CD14-positive monocyte (primary cell): Measurements from ENCODE around the gene SLC35F2. TPM values are rescaled to one million over a fixed set of nuclear protein-coding genes. Genes with fewer than 3 reads are reported as not detected.

Experiments
- DNase-seq, 3 donors: peaks; one replicate each; pipeline ENCODE4 v3.0.0-alpha.2; 2011 to 2022
- H2AFZ ChIP-seq: 2 replicates; pipeline ENCODE4 v1.6.0; 2012; ENCODE audit warnings: mild to moderate bottlenecking, low read depth, low read length, inconsistent platforms; ENCODE audit not compliant: insufficient read depth, poor library complexity, severe bottlenecking
- H3K27ac ChIP-seq, 2 donors: 1 replicate in 1 of 2; 2 replicates in 1 of 2; pipeline ENCODE4 v1.5.1; 2012 to 2013; ENCODE audit warnings: low read length in 2 of 2, control low read depth in 1 of 2, inconsistent platforms in 1 of 2, low read depth in 1 of 2, mild to moderate bottlenecking in 1 of 2
- H3K27me3 ChIP-seq, 2 donors: one replicate each; pipeline versions ENCODE4 v1.6.0 to v1.6.1; 2011 to 2013; ENCODE audit warnings: low read length in 2 of 2; ENCODE audit not compliant: control insufficient read depth in 2 of 2, insufficient read depth in 2 of 2
- H3K36me3 ChIP-seq, 2 donors: replicated peaks in 1 of 2; 1 replicate in 1 of 2; 2 replicates in 1 of 2; pipeline versions ENCODE4 v1.5.1 to v1.6.1; 2012 to 2013; ENCODE audit warnings: low read length in 2 of 2, control low read depth in 1 of 2, inconsistent platforms in 1 of 2, mild to moderate bottlenecking in 1 of 2; ENCODE audit not compliant: insufficient read depth in 2 of 2, control insufficient read depth in 1 of 2
- H3K4me1 ChIP-seq, 2 donors: 1 replicate in 1 of 2; 2 replicates in 1 of 2; pipeline versions ENCODE4 v1.5.1 to v1.6.1; 2012 to 2013; ENCODE audit warnings: low read length in 2 of 2, control low read depth in 1 of 2, inconsistent platforms in 1 of 2, mild to moderate bottlenecking in 1 of 2, moderate library complexity in 1 of 2; ENCODE audit not compliant: insufficient read depth in 2 of 2, control insufficient read depth in 1 of 2
- H3K4me2 ChIP-seq: replicated peaks from 2 replicates; pipeline ENCODE3; 2012; ENCODE audit warnings: low read length, moderate library complexity, mild to moderate bottlenecking; ENCODE audit not compliant: poor library complexity, severe bottlenecking; ENCODE audit errors: extremely low read depth
- H3K4me3 ChIP-seq, 3 experiments: fragments of 200-600 bp in 1 of 3; sonication (generic) in 1 of 3; replicated peaks in 1 of 3; 1 replicate in 2 of 3; 2 replicates in 1 of 3; pipeline ENCODE4 v1.5.1; 2011 to 2013; ENCODE audit warnings: low read length in 3 of 3, mild to moderate bottlenecking in 3 of 3, control low read depth in 2 of 3, low read depth in 2 of 3, inconsistent platforms in 1 of 3, moderate library complexity in 1 of 3
- H3K79me2 ChIP-seq: 2 replicates; pipeline ENCODE4 v1.6.0; 2012; ENCODE audit warnings: mild to moderate bottlenecking, control low read depth, inconsistent platforms, low read length, moderate library complexity; ENCODE audit not compliant: insufficient read depth
- H3K9ac ChIP-seq: 2 replicates; pipeline ENCODE4 v1.6.0; 2017; ENCODE audit warnings: low read length, mild to moderate bottlenecking; ENCODE audit not compliant: insufficient read depth, poor library complexity, severe bottlenecking
- H3K9me3 ChIP-seq, 2 donors: replicated peaks in 1 of 2; 1 replicate in 1 of 2; 2 replicates in 1 of 2; pipeline versions ENCODE4 v1.5.1 to v1.6.1; 2012 to 2013; ENCODE audit warnings: low read length in 2 of 2, control low read depth in 1 of 2; ENCODE audit not compliant: control insufficient read depth in 1 of 2, insufficient read depth in 1 of 2
- H4K20me1 ChIP-seq: 2 replicates; pipeline ENCODE4 v1.6.0; 2012; ENCODE audit warnings: mild to moderate bottlenecking, low read length, control low read depth, moderate library complexity; ENCODE audit not compliant: insufficient read depth
- H3K27ac Mint-ChIP-seq, 7 donors: one replicate each; pipeline ENCODE4 v1.8.0; 2020; ENCODE audit warnings: mild to moderate bottlenecking in 7 of 7, mixed read lengths in 7 of 7, moderate library complexity in 6 of 7, inconsistent platforms in 2 of 7
- H3K27me3 Mint-ChIP-seq, 3 donors: one replicate each; pipeline ENCODE4 v1.8.0; 2021 to 2022; ENCODE audit warnings: low read depth in 3 of 3, mild to moderate bottlenecking in 3 of 3, mixed read lengths in 3 of 3, moderate library complexity in 3 of 3, inconsistent platforms in 1 of 3
- H3K36me3 Mint-ChIP-seq, 2 donors: one replicate each; pipeline ENCODE4 v1.8.0; 2020; ENCODE audit warnings: mixed read lengths in 2 of 2, inconsistent platforms in 1 of 2, mild to moderate bottlenecking in 1 of 2
- H3K4me1 Mint-ChIP-seq: one replicate; pipeline ENCODE4 v1.8.0; 2020; ENCODE audit warnings: mild to moderate bottlenecking, mixed read lengths
- H3K4me3 Mint-ChIP-seq, 2 donors: one replicate each; pipeline ENCODE4 v1.8.0; 2020; ENCODE audit warnings: mild to moderate bottlenecking in 2 of 2, mixed read lengths in 2 of 2, moderate library complexity in 1 of 2
- H3K9me3 Mint-ChIP-seq, 7 donors: one replicate each; pipeline ENCODE4 v1.8.0; 2020 to 2022; ENCODE audit warnings: mixed read lengths in 7 of 7, mild to moderate bottlenecking in 6 of 7, moderate library complexity in 6 of 7, inconsistent platforms in 2 of 7
- CTCF ChIP-seq: fragments of 200-600 bp; IDR thresholded peaks from one replicate; pipeline ENCODE4 v1.8.0; 2022; ENCODE audit warnings: antibody characterized with exemption, mild to moderate bottlenecking
- WGBS: methylation state at CpG from one replicate; pipeline ENCODE4 v1.1.5; 2013; ENCODE audit warnings: missing lambda C conversion rate; ENCODE audit not compliant: insufficient coverage; 5-methylcytosine and 5-hydroxymethylcytosine counted together
- intact Hi-C, 2 donors: fragments of 100-400 bp; cut with micrococcal nuclease; formaldehyde crosslinking; loops; one replicate each; pipeline versions ENCODE4 v1.15.0 to v1.15.1; 2023
- polyA plus RNA-seq, 3 donors: library from polyadenylated mRNA; depleted of rRNA in 1 of 3; unstranded in 2 of 3; stranded (reverse) in 1 of 3; fragments of 300-500 nt in 2 of 3; fragments of >200 nt in 1 of 3; fragmentation: Illumina TruSeq in 2 of 3; gene quantifications; 1 replicate in 2 of 3; 2 replicates in 1 of 3; pipeline ENCODE4 v1.2.3, GENCODE V29; 2012 to 2021

Gene SLC35F2
- polyA plus RNA-seq, 3 donors, result 0.24 to 0.25 TPM; not detected in 1

DNA sequence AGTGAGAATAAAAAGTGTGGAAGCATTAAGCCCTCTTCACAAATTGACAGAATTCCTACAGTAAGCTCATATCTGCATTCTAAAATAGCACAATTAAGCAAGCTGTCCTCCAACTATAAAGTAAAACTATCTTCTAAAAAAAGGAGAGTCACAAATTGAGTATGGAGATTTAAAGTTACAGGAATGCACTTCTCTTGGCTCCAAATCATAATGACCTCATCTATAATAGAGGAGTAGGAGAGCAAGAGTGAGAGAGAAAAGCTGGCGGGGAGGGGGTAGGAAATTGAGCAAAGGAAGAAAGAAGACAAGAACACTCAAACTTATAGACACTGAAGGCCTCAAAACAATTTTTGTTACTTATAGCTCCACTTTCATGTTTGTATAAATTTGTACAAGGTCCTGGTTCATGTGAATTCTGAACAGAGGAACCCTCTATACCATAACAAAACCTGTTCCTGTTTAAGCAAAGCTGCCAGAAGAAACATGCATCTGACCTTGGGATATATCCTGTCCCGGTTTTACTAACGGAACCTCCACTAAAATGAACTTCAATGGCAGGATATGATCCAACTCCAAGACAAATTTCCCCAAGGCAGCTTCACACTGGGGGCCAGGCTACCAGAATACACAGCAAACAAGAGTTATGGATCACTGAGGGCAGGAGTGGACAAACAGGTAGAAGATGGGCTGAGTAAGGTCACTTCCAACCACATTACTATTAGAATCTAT lies 37.2 kb downstream of the SLC35F2 start:
- 67% methylated on average over 1 of the region's 3 CpGs for WGBS
- H3K4me3 ChIP-seq, result no peak overlapping the region
- H3K36me3 ChIP-seq, result no peaks in the 10 kb centered on the region
- H3K9ac ChIP-seq, result no peak overlapping the region
- no peak for TF ChIP-seq CTCF
- no peak overlapping the region for H3K27ac ChIP-seq
- H3K4me1 ChIP-seq, result peaks cover 14 to 18% of the 10 kb centered on the region in 2 donors
- intact Hi-C loops, result no loop called here
- peaks cover 0 to 4% (median 0%) of the 10 kb centered on the region in 7 donors for H3K9me3 Mint-ChIP-seq
- DNase-seq, result no peak
- no peak overlapping the region for H3K4me2 ChIP-seq
- peaks cover 19% of the 10 kb centered on the region for H3K4me1 Mint-ChIP-seq
- H3K9me3 ChIP-seq, result no peaks in the 10 kb centered on the region
- peaks cover 1 to 6% (median 5%) of the 10 kb centered on the region in 3 donors for H3K27me3 Mint-ChIP-seq
- no peaks in the 10 kb centered on the region for H4K20me1 ChIP-seq
- H3K27ac Mint-ChIP-seq, result peak overlapping the region in 1 of 7 donors; percentile 26
- no peak overlapping the region for H3K4me3 Mint-ChIP-seq
- no peaks in the 10 kb centered on the region for H3K27me3 ChIP-seq
- H3K79me2 ChIP-seq, result no peaks in the 10 kb centered on the region
- peaks cover 0 to 2% of the 10 kb centered on the region in 2 donors for H3K36me3 Mint-ChIP-seq
- no peak overlapping the region for H2AFZ ChIP-seq

DNA sequence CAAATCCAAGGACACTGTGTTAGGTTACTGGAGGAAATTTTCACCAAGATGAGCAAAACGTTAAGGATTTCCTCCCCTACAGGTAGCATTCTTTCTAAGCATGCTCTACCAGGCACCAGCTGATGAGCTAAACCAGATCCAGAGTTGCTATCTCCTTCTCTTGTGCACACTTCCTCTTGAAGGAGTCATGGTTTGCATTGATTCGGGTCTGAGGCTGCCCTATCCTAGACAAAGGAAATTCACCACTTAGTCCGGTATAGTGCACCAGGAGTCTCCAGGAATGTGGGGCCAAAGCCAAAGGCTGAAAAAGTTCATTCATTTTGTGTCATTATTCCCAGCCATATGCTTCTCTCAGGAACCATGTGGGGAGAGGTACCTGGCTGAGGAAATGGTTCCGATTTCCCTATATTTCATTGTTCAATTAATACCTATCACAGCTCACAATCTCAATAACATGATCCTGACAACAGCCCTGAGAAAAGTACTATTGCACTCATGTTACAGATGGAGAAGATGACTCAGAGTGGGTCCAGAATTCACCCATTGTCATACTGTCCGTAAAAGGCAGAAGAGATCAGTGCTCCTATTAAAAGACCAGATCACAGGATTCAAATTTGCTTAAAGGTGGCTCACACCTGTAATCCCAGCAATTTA lies 39.1 kb downstream of the SLC35F2 start:
- no peak for TF ChIP-seq CTCF
- H3K9ac ChIP-seq, result no peak overlapping the region
- no peak for DNase-seq
- Mint-ChIP-seq H3K27ac (no peak overlapping the region), H3K36me3 (peaks cover 0 to 2% of the 10 kb centered on the region in 2 donors), H3K27me3 (peaks cover 1 to 6% (median 5%) of the 10 kb centered on the region in 3 donors), H3K4me1 (peaks cover 9% of the 10 kb centered on the region), H3K9me3 (peaks cover 0 to 4% (median 0%) of the 10 kb centered on the region in 7 donors), H3K4me3 (no peak overlapping the region)
- no peak overlapping the region for H3K4me3 ChIP-seq
- H3K79me2 ChIP-seq, result no peaks in the 10 kb centered on the region
- no peaks in the 10 kb centered on the region for H3K9me3 ChIP-seq
- 100% methylated on average over 1 of the region's 5 CpGs for WGBS
- no peak overlapping the region for H2AFZ ChIP-seq
- no peaks in the 10 kb centered on the region for H3K36me3 ChIP-seq
- H3K4me1 ChIP-seq, result peaks cover under 1 to 5% of the 10 kb centered on the region in 2 donors
- no peak overlapping the region for H3K4me2 ChIP-seq
- H3K27ac ChIP-seq, result no peak overlapping the region
- intact Hi-C loops, result no loop called here
- no peaks in the 10 kb centered on the region for H3K27me3 ChIP-seq
- no peaks in the 10 kb centered on the region for H4K20me1 ChIP-seq
